ENCODE results near the gene LARP1B.
"Not testable (repeated sequence)": the region's sequence is repeated elsewhere in the genome, so short reads cannot be mapped to it uniquely, and the experiment has no call there.

DNA sequence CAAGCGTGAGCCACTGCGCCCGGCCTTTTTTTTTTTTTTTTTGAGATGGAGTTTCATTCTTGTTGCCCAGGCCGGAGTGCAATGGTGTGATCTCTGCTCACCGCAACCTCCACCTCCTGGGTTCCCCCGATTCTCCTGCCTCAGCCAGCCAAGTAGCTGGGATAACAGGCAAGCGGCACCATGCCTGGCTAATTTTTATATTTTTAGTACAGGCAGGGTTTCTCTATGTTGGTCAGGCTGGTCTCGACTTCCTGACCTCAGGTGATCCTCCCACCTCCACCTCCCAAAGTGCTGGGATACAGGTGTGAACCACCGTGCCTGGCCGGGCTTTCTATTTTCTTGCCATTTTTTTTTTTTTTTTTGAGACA, 5.3 kb downstream of the LARP1B start:
- TF ChIP-seq CTCF (conservative IDR thresholded peaks at IDR 0.05 in 1 of 2, IDR thresholded peaks at IDR 0.05 in 1 of 2; ENCODE audit: low read depth in 1 of 2, low read length in 2 of 2); EZH2 (IDR thresholded peaks at IDR 0.05; ENCODE audit: low read length, missing control alignments): not testable (repeated sequence)

All from fibroblast of lung (primary cell).